A172 (cell line): ENCODE data around the gene GPR137C. TPM values are rescaled to one million over a fixed set of nuclear protein-coding genes. Genes with fewer than 3 reads are reported as not detected.

ENCODE experiments used
- DNase-seq: peaks from one replicate; pipeline ENCODE4 v3.0.0-alpha.2; 2015; ENCODE audit warnings: low spot score
- total RNA-seq: library from RNA; depleted of rRNA; stranded (reverse); fragments of >200 nt; shearing (Covaris generic); gene quantifications from 2 replicates; pipeline ENCODE4 v1.2.3, GENCODE V29; 2014; rRNA removed

Gene GPR137C
- total RNA-seq, 1 experiment from 2014 or later, result 0.76 TPM

DNA sequence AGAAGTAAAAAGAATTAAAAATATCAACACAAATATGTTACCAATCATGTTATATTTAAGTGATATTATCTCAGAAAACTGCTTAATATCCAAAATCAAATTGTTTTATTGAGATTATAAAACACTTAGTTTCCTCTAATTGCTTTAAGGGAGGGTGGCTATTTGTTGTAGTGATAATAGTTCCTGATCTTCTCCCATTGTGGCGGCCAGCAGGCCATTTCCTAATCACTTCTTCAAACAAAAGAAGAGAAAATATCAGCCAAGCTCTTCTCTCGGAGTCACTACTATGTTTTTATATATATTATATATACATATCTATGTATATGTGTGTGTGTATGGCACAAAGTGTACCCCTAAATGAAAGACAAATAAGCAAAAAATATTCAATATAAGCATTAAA, 111.2 kb downstream of the GPR137C start:
- DNase-seq, result no peak

DNA sequence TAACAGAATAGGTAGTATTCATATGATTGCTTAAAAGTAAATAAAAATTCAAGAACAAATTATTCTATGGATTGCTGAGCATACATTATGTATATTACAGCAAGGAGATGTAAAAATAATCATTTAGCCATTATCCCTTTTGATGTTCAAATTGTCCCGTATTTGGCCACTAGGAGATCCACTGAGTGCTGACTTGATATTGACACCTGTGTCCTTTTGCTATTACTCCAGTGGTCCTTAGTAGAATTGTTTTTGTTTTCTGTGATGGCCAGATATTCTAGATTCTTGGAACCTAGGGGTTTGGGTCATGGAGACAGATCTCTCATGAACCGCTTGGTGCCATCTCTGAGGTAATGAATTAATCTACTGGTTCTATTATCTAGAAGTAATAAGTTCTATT, 126.0 kb downstream of the GPR137C start:
- DNase-seq, result no peak

DNA sequence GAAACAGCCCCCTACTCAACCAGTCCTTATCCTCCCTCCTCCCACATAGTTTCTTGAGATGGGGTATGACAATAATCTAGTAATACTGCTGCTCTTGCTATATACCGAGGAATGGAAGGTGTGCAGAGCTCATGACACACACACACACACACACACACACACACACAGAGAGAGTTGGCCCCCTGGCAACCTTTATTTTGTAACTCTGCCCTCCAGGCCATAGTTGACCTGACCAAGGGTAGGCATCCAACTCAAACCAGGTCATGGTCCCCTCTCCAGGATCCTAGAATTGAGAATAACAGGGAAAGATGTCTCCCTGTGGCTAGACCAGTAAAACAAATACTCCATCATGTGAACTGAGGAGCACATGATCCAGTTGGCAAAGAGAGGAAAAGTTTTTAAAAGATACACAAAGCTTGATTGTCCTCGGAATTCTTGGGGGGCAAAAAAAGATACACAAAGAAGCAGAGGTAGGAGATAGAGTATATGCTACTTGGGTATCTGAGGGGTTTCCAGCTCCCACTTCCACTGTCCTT, 131.4 kb downstream of the GPR137C start:
- DNase-seq, result no peak

DNA sequence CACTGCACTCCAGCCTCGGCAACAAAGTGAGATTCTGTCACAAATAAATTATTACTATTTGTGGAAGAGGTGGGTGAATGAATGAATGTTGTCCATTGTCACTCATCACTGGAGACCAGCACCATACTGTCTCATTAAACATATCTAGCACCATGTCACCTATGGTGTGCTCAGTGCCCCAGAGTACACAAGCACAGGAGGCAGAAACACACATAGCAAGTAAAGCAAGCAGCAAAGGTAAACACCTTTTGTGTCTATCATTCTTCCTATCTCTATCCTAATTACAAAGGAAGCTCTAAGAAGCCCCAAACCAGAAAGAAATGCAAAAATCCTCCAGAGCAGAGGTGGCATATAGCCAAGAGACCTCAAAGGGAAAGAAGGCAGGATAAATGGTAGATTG, 133.5 kb downstream of the GPR137C start:
- DNase-seq, result no peak

Other genes starting within 250 kb of the GPR137C start
- 0.12 TPM in 1 of 2 replicates, not detected in the other for gene PTGER2, start 238.5 kb upstream of the GPR137C start, total RNA-seq
- 4.5 and 5.4 TPM in 2 replicates for gene TXNDC16, start 331 bp upstream of the GPR137C start, total RNA-seq
- gene ERO1A, start 142.7 kb downstream of the GPR137C start, total RNA-seq, result 38.9 and 49.2 TPM in 2 replicates
- 150 and 171 TPM in 2 replicates for gene PSMC6, start 154.4 kb downstream of the GPR137C start, total RNA-seq
- gene STYX, start 177.3 kb downstream of the GPR137C start, total RNA-seq, result 12.3 and 12.7 TPM in 2 replicates
- 21.3 and 78.2 TPM in 2 replicates for gene GNPNAT1, start 238.8 kb downstream of the GPR137C start, total RNA-seq